ENCODE measurements around the gene RARB.

Gene RARB

DNA sequence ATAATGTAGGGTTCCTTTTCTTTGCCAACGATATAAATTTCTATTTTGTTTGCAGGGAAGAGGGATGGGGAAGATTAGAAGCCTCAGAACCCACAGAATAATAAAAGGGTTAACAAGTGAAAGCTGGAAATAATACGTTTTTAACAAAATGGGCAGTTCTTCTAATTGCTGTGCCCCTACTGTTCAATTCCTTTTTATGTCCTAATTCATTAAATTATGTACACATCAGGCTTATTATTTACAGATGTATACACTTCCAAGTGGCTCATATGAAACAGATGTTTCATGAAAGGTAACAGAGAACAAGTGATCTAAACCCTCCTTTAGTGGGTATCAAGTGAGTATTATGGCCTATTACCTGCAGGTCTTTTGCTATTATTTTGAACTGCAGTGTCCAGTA, 16.2 kb downstream of the RARB start:
- no peak overlapping the region for H3K27ac ChIP-seq (ENCODE audit: low read length)
- no peak overlapping the region for H3K4me3 ChIP-seq (ENCODE audit: low read length)
- H3K36me3 ChIP-seq (replicated peaks; ENCODE audit: low read depth, low read length) = no peaks in the 10 kb centered on the region
- TF ChIP-seq, protein P1, sequence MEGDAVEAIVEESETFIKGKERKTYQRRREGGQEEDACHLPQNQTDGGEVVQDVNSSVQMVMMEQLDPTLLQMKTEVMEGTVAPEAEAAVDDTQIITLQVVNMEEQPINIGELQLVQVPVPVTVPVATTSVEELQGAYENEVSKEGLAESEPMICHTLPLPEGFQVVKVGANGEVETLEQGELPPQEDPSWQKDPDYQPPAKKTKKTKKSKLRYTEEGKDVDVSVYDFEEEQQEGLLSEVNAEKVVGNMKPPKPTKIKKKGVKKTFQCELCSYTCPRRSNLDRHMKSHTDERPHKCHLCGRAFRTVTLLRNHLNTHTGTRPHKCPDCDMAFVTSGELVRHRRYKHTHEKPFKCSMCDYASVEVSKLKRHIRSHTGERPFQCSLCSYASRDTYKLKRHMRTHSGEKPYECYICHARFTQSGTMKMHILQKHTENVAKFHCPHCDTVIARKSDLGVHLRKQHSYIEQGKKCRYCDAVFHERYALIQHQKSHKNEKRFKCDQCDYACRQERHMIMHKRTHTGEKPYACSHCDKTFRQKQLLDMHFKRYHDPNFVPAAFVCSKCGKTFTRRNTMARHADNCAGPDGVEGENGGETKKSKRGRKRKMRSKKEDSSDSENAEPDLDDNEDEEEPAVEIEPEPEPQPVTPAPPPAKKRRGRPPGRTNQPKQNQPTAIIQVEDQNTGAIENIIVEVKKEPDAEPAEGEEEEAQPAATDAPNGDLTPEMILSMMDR (IDR thresholded peaks at IDR 0.05; ENCODE audit: low read depth, low read length) = no peak
- TF ChIP-seq EZH2phosphoT487 (IDR thresholded peaks at IDR 0.05; ENCODE audit: low read depth) = no peak
- H4K20me1 ChIP-seq (ENCODE audit: insufficient read depth, low read length) = no peaks in the 10 kb centered on the region
- H3K4me1 ChIP-seq (ENCODE audit: low read length) = no peaks in the 10 kb centered on the region
- no peak overlapping the region for H3K9ac ChIP-seq (ENCODE audit: low read length)
- H3K9me3 ChIP-seq (ENCODE audit: insufficient read depth, low read length) = no peaks in the 10 kb centered on the region
- no peaks in the 10 kb centered on the region for H3K79me2 ChIP-seq (ENCODE audit: low read length)
- H3K4me2 ChIP-seq (ENCODE audit: low read length) = no peak overlapping the region
- no peaks in the 10 kb centered on the region for H3K27me3 ChIP-seq (ENCODE audit: low read depth, low read length)
- no peak overlapping the region for H2AFZ ChIP-seq (ENCODE audit: low read depth, low read length)

DNA sequence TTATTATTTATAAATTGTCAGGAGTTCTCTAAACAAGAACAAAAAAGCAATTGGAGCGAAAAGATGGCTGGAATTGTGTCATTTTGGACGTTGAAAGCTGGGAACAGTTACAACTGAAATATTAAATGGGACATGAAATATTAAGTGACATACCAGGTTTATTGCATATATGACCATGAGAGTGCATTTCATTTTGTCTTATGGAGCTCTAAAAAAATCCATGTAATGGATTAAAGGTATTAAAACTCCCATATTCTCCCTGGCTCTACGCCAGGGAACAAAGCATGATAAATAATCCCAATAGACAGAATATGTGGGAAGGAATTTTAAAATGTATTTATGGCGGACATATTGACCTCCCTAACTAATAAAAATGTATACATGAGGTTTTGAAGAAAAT, 17.7 kb downstream of the RARB start:
- Histone ChIP-seq H3K9ac (ENCODE audit: low read length) (no peak overlapping the region), H3K36me3 (replicated peaks; ENCODE audit: low read depth, low read length) (no peaks in the 10 kb centered on the region), H4K20me1 (ENCODE audit: insufficient read depth, low read length) (no peaks in the 10 kb centered on the region), H2AFZ (ENCODE audit: low read depth, low read length) (no peak overlapping the region), H3K27ac (ENCODE audit: low read length) (no peak overlapping the region), H3K4me1 (ENCODE audit: low read length) (no peaks in the 10 kb centered on the region), H3K79me2 (ENCODE audit: low read length) (no peaks in the 10 kb centered on the region), H3K4me3 (ENCODE audit: low read length) (no peak overlapping the region), H3K9me3 (ENCODE audit: insufficient read depth, low read length) (no peaks in the 10 kb centered on the region), H3K4me2 (ENCODE audit: low read length) (no peak overlapping the region), H3K27me3 (ENCODE audit: low read depth, low read length) (no peaks in the 10 kb centered on the region)
- TF ChIP-seq, protein P1 (IDR thresholded peaks at IDR 0.05; ENCODE audit: low read depth, low read length) = no peak
- no peak for TF ChIP-seq EZH2phosphoT487 (IDR thresholded peaks at IDR 0.05; ENCODE audit: low read depth)

DNA sequence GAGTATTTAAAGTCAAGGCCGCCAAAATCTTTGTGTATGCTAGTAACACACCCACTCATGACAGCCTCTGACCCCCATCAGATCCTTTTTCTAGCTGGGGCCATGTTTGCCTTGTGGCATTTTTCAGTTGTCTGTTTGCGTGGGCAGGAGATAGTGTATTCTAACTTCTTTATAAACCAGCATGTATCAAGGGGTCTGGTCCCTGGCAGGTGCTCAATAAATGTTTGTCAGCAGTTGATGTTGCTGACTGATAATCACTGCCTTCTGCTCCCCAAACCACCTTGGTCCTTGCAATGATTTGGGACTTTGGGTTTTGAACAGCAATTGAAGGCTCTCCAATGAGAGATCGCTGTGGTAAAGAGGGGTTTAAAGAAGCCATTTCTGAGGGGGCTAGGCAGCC, 19.2 kb downstream of the RARB start:
- TF ChIP-seq EZH2phosphoT487 (IDR thresholded peaks at IDR 0.05; ENCODE audit: low read depth) = no peak
- TF ChIP-seq, protein P1 (IDR thresholded peaks at IDR 0.05; ENCODE audit: low read depth, low read length) = no peak
- no peak overlapping the region for H3K27ac ChIP-seq (ENCODE audit: low read length)

DNA sequence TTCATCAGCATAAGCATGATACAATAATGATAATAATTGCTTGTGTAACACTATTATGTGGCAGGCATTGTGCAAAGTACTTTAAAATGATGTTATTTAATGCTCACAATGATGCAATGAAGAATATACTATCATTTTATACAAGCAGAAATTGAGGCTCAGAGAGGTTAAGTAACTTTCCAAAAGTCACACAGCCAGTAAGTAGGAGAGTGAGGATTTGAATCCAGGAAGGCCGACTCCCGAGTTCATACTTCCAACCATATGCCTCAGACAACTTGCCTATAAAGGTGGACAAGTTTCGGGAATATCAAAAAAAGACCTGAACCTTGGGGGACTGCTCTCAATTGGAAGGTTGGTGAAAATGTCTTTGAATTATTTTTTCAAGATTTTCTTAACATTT, 19.9 kb downstream of the RARB start:
- H3K27me3 ChIP-seq (ENCODE audit: low read depth, low read length) = no peaks in the 10 kb centered on the region
- H3K4me2 ChIP-seq (ENCODE audit: low read length) = no peak overlapping the region
- no peaks in the 10 kb centered on the region for H3K79me2 ChIP-seq (ENCODE audit: low read length)
- H3K36me3 ChIP-seq (replicated peaks; ENCODE audit: low read depth, low read length) = no peaks in the 10 kb centered on the region
- no peaks in the 10 kb centered on the region for H3K9me3 ChIP-seq (ENCODE audit: insufficient read depth, low read length)
- no peak overlapping the region for H3K4me3 ChIP-seq (ENCODE audit: low read length)
- H4K20me1 ChIP-seq (ENCODE audit: insufficient read depth, low read length) = no peaks in the 10 kb centered on the region
- H3K9ac ChIP-seq (ENCODE audit: low read length) = no peak overlapping the region
- H3K4me1 ChIP-seq (ENCODE audit: low read length) = no peaks in the 10 kb centered on the region
- no peak overlapping the region for H3K27ac ChIP-seq (ENCODE audit: low read length)
- TF ChIP-seq, protein P1 (IDR thresholded peaks at IDR 0.05; ENCODE audit: low read depth, low read length) = no peak
- no peak for TF ChIP-seq EZH2phosphoT487 (IDR thresholded peaks at IDR 0.05; ENCODE audit: low read depth)
- H2AFZ ChIP-seq (ENCODE audit: low read depth, low read length) = no peak overlapping the region

More for the DNA sequence above, 19.2 kb downstream of the RARB start:
- Histone ChIP-seq H3K79me2 (ENCODE audit: low read length) (no peaks in the 10 kb centered on the region), H3K36me3 (replicated peaks; ENCODE audit: low read depth, low read length) (no peaks in the 10 kb centered on the region), H2AFZ (ENCODE audit: low read depth, low read length) (no peak overlapping the region), H3K27me3 (ENCODE audit: low read depth, low read length) (no peaks in the 10 kb centered on the region), H3K4me3 (ENCODE audit: low read length) (no peak overlapping the region), H3K9ac (ENCODE audit: low read length) (no peak overlapping the region), H3K4me2 (ENCODE audit: low read length) (no peak overlapping the region), H3K4me1 (ENCODE audit: low read length) (no peaks in the 10 kb centered on the region), H3K9me3 (ENCODE audit: insufficient read depth, low read length) (no peaks in the 10 kb centered on the region), H4K20me1 (ENCODE audit: insufficient read depth, low read length) (no peaks in the 10 kb centered on the region)
